ENCODE data around the gene KCNK16. TPM values are rescaled to one million over a fixed set of nuclear protein-coding genes. Genes with fewer than 3 reads are reported as not detected.

KCNK16 gene
- total and polyA plus RNA-seq, 4 experiments from 2014 or later, result not detected

GRCh38 chr6:39300739-39301138 is 21.8 kb downstream of the KCNK16 start:
- Histone ChIP-seq H3K27me3 (ENCODE audit: insufficient read depth, low read length) (no peaks in the 10 kb centered on the region), H3K4me1 (ENCODE audit: insufficient read depth, low read length) (no peaks in the 10 kb centered on the region), H3K27ac (ENCODE audit: low read depth, low read length) (no peak overlapping the region), H3K36me3 (ENCODE audit: insufficient read depth, low read length) (no peaks in the 10 kb centered on the region), H3K4me3 (ENCODE audit: low read length in 2 of 2) (no peak overlapping the region), H3K9me3 (ENCODE audit: control insufficient read depth in 1 of 2, low read length in 2 of 2) (no peaks in the 10 kb centered on the region)
- Mint-ChIP-seq H3K27me3 (peaks cover 0 to 1% of the 10 kb centered on the region in 2 donors), H3K9me3 (peaks cover 0 to 2% (median 0%) of the 10 kb centered on the region in 8 donors), H3K4me1 (peaks cover 3 to 12% (median 8%) of the 10 kb centered on the region in 4 donors), H3K27ac (peak overlapping the region in 1 of 7 donors; percentile 3), H3K36me3 (no peaks in the 10 kb centered on the region), H3K4me3 (no peak overlapping the region)
- POLR2A ChIA-PET (ENCODE audit: partially characterized antibody), result no interaction called here
- no peak for DNase-seq
- intact Hi-C loops (cut with micrococcal nuclease), result no loop called here
- CTCF ChIA-PET (ENCODE audit: partially characterized antibody), result interaction anchor here (1.2 to 10.7 kb wide), 3 partner anchors 10 to 303 kb away, joined by 10 to 248 read pairs (median 39); no protein-coding TSS in a partner anchor

DNA sequence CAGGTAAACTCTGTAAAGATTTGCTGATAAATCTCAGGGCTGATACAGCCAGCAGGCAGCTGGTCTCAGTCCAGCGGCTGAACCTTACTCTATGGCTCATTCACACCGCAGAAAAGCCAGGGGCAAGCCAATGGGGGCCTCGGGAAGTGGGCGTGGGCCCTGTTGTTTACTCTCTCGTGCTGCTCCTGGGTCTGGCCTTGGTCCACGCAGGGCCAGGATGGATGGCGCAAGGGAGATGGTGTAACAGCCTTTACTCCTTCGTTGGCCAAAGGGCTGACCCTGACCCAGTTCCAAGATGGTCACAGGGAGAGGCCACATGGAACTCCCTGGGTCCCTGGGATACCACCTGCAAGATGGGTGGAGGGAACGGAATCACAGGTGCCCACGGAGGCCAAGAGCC is 24.4 kb downstream of the KCNK16 start:
- H3K27ac Mint-ChIP-seq, result no peak overlapping the region
- H3K4me1 ChIP-seq (ENCODE audit: insufficient read depth, low read length), result no peaks in the 10 kb centered on the region
- intact Hi-C loops (cut with micrococcal nuclease), result no loop called here
- H3K4me3 ChIP-seq (ENCODE audit: low read length in 2 of 2), result no peak overlapping the region
- no peaks in the 10 kb centered on the region for H3K36me3 ChIP-seq (ENCODE audit: insufficient read depth, low read length)
- H3K9me3 ChIP-seq (ENCODE audit: control insufficient read depth in 1 of 2, low read length in 2 of 2), result no peaks in the 10 kb centered on the region
- no peak overlapping the region for H3K27ac ChIP-seq (ENCODE audit: low read depth, low read length)
- peaks cover 2% of the 10 kb centered on the region in 2 donors for H3K27me3 Mint-ChIP-seq
- no peaks in the 10 kb centered on the region for H3K27me3 ChIP-seq (ENCODE audit: insufficient read depth, low read length)
- ChIA-PET POLR2A (ENCODE audit: partially characterized antibody) (no interaction called here), CTCF (ENCODE audit: partially characterized antibody) (interaction anchor here (0.9 to 10.7 kb wide), 2 partner anchors 11 to 130 kb away, joined by 3 to 248 read pairs; no protein-coding TSS in a partner anchor)
- no peak for DNase-seq
- peaks cover 0 to 2% (median 0%) of the 10 kb centered on the region in 8 donors for H3K9me3 Mint-ChIP-seq
- H3K4me1 Mint-ChIP-seq, result peaks cover 3 to 10% (median 7%) of the 10 kb centered on the region in 4 donors
- H3K36me3 Mint-ChIP-seq, result no peaks in the 10 kb centered on the region
- H3K4me3 Mint-ChIP-seq, result no peak overlapping the region

- H3K36me3 Mint-ChIP-seq, result no peaks in the 10 kb centered on the region
- DNase-seq, result no peak
- CTCF ChIA-PET (ENCODE audit: partially characterized antibody), result no interaction called here
- H3K9me3 ChIP-seq (ENCODE audit: control insufficient read depth in 1 of 2, low read length in 2 of 2), result no peaks in the 10 kb centered on the region
- H3K9me3 Mint-ChIP-seq, result peaks cover 0 to 2% (median 0%) of the 10 kb centered on the region in 8 donors
- intact Hi-C loops (cut with micrococcal nuclease), result no loop called here
- no peak overlapping the region for H3K27ac ChIP-seq (ENCODE audit: low read depth, low read length)
- H3K4me3 ChIP-seq (ENCODE audit: low read length in 2 of 2), result no peak overlapping the region
- H3K4me1 Mint-ChIP-seq, result no peaks in the 10 kb centered on the region
- H3K27me3 Mint-ChIP-seq, result peaks cover 2% of the 10 kb centered on the region in 2 donors
- no peaks in the 10 kb centered on the region for H3K36me3 ChIP-seq (ENCODE audit: insufficient read depth, low read length)
- no peaks in the 10 kb centered on the region for H3K4me1 ChIP-seq (ENCODE audit: insufficient read depth, low read length)
- POLR2A ChIA-PET (ENCODE audit: partially characterized antibody), result no interaction called here
- H3K4me3 Mint-ChIP-seq, result no peak overlapping the region
- H3K27ac Mint-ChIP-seq, result no peak overlapping the region
- H3K27me3 ChIP-seq (ENCODE audit: insufficient read depth, low read length), result no peaks in the 10 kb centered on the region
Measured at GRCh38 chr6:39296745-39297640, 25.5 kb downstream of the KCNK16 start.

DNA sequence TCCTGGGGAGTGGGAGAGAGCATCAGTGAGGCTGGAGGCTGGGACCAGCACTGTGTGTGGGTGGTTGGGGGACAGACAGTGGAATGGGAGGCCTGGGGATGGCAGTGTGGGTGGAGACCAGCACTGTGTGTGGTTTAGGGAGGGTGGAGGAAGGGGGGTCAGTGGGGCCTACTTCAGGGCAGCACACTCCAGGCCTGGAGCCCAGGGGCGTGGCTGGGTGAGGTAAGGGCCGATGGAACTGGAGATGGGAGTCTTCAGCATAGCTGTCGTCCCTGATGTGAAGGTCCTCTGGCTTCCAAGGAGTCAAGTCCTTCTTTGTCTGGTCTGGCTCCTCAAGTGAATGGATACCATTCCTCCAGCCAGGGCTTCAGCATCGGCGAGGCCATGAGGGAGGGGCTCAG is 26.9 kb downstream of the KCNK16 start:
- H3K9me3 Mint-ChIP-seq, result peaks cover 0 to 2% (median 0%) of the 10 kb centered on the region in 8 donors

DNA sequence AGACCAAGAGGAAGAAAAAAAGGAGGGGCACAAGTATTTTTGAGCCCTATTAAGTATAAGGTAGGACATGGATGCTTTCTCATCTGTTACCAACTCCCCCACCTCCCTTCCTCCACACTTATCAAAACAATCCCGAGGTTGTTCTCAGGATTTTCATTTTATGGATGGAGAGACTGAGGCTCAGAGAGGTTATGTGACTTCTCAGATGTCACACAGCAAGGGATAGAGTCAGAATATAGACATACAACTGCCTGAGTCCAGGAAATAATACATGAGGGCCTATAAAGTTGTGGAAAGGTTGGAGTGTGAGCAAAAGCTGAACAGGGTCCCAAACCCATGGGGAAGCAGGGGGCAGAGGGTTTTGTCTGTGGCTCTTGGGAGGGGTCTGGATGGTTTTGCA is 27.6 kb downstream of the KCNK16 start:
- Histone ChIP-seq H3K9me3 (ENCODE audit: control insufficient read depth in 1 of 2, low read length in 2 of 2) (no peaks in the 10 kb centered on the region), H3K27ac (ENCODE audit: low read depth, low read length) (no peak overlapping the region), H3K4me3 (ENCODE audit: low read length in 2 of 2) (no peak overlapping the region), H3K4me1 (ENCODE audit: insufficient read depth, low read length) (no peaks in the 10 kb centered on the region), H3K27me3 (ENCODE audit: insufficient read depth, low read length) (no peaks in the 10 kb centered on the region), H3K36me3 (ENCODE audit: insufficient read depth, low read length) (no peaks in the 10 kb centered on the region)
- intact Hi-C loops (cut with micrococcal nuclease), result no loop called here
- DNase-seq, result no peak
- Mint-ChIP-seq H3K9me3 (peaks cover 0 to 2% (median 0%) of the 10 kb centered on the region in 8 donors), H3K4me1 (no peaks in the 10 kb centered on the region), H3K4me3 (no peak overlapping the region), H3K27me3 (peaks cover 2% of the 10 kb centered on the region in 2 donors), H3K36me3 (no peaks in the 10 kb centered on the region), H3K27ac (no peak overlapping the region)
- ChIA-PET POLR2A (ENCODE audit: partially characterized antibody) (no interaction called here), CTCF (ENCODE audit: partially characterized antibody) (no interaction called here)

More for the DNA sequence above, 26.9 kb downstream of the KCNK16 start:
- H3K9me3 ChIP-seq (ENCODE audit: control insufficient read depth in 1 of 2, low read length in 2 of 2), result no peaks in the 10 kb centered on the region
- Mint-ChIP-seq H3K36me3 (no peaks in the 10 kb centered on the region), H3K27me3 (peaks cover 2% of the 10 kb centered on the region in 2 donors), H3K27ac (no peak overlapping the region), H3K4me1 (no peaks in the 10 kb centered on the region), H3K4me3 (peak overlapping the region in 1 of 8 donors; percentile 32)
- ChIA-PET CTCF (ENCODE audit: partially characterized antibody) (no interaction called here), POLR2A (ENCODE audit: partially characterized antibody) (no interaction called here)
- H3K27ac ChIP-seq (ENCODE audit: low read depth, low read length), result no peak overlapping the region
- H3K4me1 ChIP-seq (ENCODE audit: insufficient read depth, low read length), result no peaks in the 10 kb centered on the region
- H3K4me3 ChIP-seq (ENCODE audit: low read length in 2 of 2), result no peak overlapping the region
- no peaks in the 10 kb centered on the region for H3K27me3 ChIP-seq (ENCODE audit: insufficient read depth, low read length)
- no peaks in the 10 kb centered on the region for H3K36me3 ChIP-seq (ENCODE audit: insufficient read depth, low read length)
- intact Hi-C loops (cut with micrococcal nuclease), result no loop called here
- no peak for DNase-seq

DNA sequence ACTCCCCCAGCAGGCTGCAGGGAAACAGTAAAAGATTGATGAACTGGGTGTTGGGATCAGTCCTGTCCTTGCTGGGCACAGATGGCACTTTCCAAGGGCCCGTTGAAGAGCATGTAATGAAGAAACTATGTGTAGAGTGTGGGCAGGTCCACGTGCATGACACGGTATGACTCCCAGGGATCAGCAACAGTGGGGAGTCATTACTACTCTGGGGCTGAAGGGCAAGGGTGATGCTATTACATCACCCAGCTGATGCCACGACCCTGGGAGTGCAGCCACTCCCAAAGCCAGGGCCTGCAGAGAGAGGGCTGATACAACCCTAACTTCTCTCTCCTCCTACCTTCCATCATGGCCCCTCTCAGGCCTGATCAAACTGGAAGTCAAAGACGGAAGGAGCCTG is 28.4 kb downstream of the KCNK16 start:
- Mint-ChIP-seq H3K27ac (no peak overlapping the region), H3K9me3 (peaks cover 0 to 2% (median 0%) of the 10 kb centered on the region in 8 donors), H3K36me3 (no peaks in the 10 kb centered on the region), H3K4me1 (no peaks in the 10 kb centered on the region), H3K4me3 (no peak overlapping the region), H3K27me3 (peaks cover 2% of the 10 kb centered on the region in 2 donors)
- Histone ChIP-seq H3K4me3 (ENCODE audit: low read length in 2 of 2) (no peak overlapping the region), H3K27ac (ENCODE audit: low read depth, low read length) (no peak overlapping the region), H3K36me3 (ENCODE audit: insufficient read depth, low read length) (no peaks in the 10 kb centered on the region), H3K27me3 (ENCODE audit: insufficient read depth, low read length) (no peaks in the 10 kb centered on the region), H3K9me3 (ENCODE audit: control insufficient read depth in 1 of 2, low read length in 2 of 2) (no peaks in the 10 kb centered on the region), H3K4me1 (ENCODE audit: insufficient read depth, low read length) (no peaks in the 10 kb centered on the region)
- intact Hi-C loops (cut with micrococcal nuclease), result no loop called here
- DNase-seq, result no peak
- ChIA-PET POLR2A (ENCODE audit: partially characterized antibody) (no interaction called here), CTCF (ENCODE audit: partially characterized antibody) (no interaction called here)

GRCh38 chr6:39292637-39293036 is 29.9 kb downstream of the KCNK16 start:
- DNase-seq, result no peak
- H3K4me3 Mint-ChIP-seq, result no peak overlapping the region
- no peaks in the 10 kb centered on the region for H3K36me3 Mint-ChIP-seq
- POLR2A ChIA-PET (ENCODE audit: partially characterized antibody), result no interaction called here
- intact Hi-C loops (cut with micrococcal nuclease), result no loop called here
- H3K4me1 Mint-ChIP-seq, result no peaks in the 10 kb centered on the region
- CTCF ChIA-PET (ENCODE audit: partially characterized antibody), result interaction anchor here (2.0 kb wide), 1 partner anchor 10 kb away, joined by 8 read pairs; no protein-coding TSS in a partner anchor
- H3K27ac ChIP-seq (ENCODE audit: low read depth, low read length), result no peak overlapping the region
- H3K27me3 Mint-ChIP-seq, result peaks cover 2 to 5% of the 10 kb centered on the region in 2 donors
- no peaks in the 10 kb centered on the region for H3K27me3 ChIP-seq (ENCODE audit: insufficient read depth, low read length)
- no peaks in the 10 kb centered on the region for H3K9me3 ChIP-seq (ENCODE audit: control insufficient read depth in 1 of 2, low read length in 2 of 2)
- no peak overlapping the region for H3K4me3 ChIP-seq (ENCODE audit: low read length in 2 of 2)
- H3K27ac Mint-ChIP-seq, result no peak overlapping the region
- H3K4me1 ChIP-seq (ENCODE audit: insufficient read depth, low read length), result no peaks in the 10 kb centered on the region
- H3K36me3 ChIP-seq (ENCODE audit: insufficient read depth, low read length), result no peaks in the 10 kb centered on the region
- H3K9me3 Mint-ChIP-seq, result peaks cover 0 to 2% (median 0%) of the 10 kb centered on the region in 8 donors

All from CD4-positive, alpha-beta memory T cell (primary cell).